Activated naive CD4-positive, alpha-beta T cell treated with anti-CD3 and anti-CD28 coated beads, Interleukin-2, amount 50 U/mL, for 24 hours (primary cell): ENCODE measurements around the gene SCAF11.

Source experiments
- H3K27ac Mint-ChIP-seq: one replicate; pipeline ENCODE4 v1.8.0; 2021; ENCODE audit warnings: mild to moderate bottlenecking, mixed read lengths
- H3K27me3 Mint-ChIP-seq: one replicate; pipeline ENCODE4 v1.8.0; 2021; ENCODE audit warnings: mixed read lengths
- H3K36me3 Mint-ChIP-seq: one replicate; pipeline ENCODE4 v1.8.0; 2021; ENCODE audit warnings: mixed read lengths
- H3K4me1 Mint-ChIP-seq: one replicate; pipeline ENCODE4 v1.8.0; 2021; ENCODE audit warnings: mixed read lengths
- H3K4me3 Mint-ChIP-seq: one replicate; pipeline ENCODE4 v1.8.0; 2021; ENCODE audit warnings: mild to moderate bottlenecking, mixed read lengths
- H3K9me3 Mint-ChIP-seq: one replicate; pipeline ENCODE4 v1.8.0; 2021; ENCODE audit warnings: mixed read lengths

The SCAF11 gene

GRCh38 chr12:45966486-45966885, 23.9 kb downstream of the SCAF11 start:
- H3K9me3 Mint-ChIP-seq, result no peaks in the 10 kb centered on the region
- no peak overlapping the region for H3K27ac Mint-ChIP-seq
- H3K4me1 Mint-ChIP-seq, result peaks cover 80% of the 10 kb centered on the region
- peaks cover 23% of the 10 kb centered on the region for H3K36me3 Mint-ChIP-seq
- peak overlapping the region; percentile 5 for H3K4me3 Mint-ChIP-seq
- H3K27me3 Mint-ChIP-seq, result no peaks in the 10 kb centered on the region

- Mint-ChIP-seq H3K27me3 (no peaks in the 10 kb centered on the region), H3K4me3 (no peak overlapping the region), H3K36me3 (peaks cover 28% of the 10 kb centered on the region), H3K4me1 (peaks cover 79% of the 10 kb centered on the region), H3K9me3 (no peaks in the 10 kb centered on the region), H3K27ac (peak overlapping the region; percentile 36)
These were observed 27.6 kb downstream of the SCAF11 start for GRCh38 chr12:45962553-45963325.

GRCh38 chr12:45959728-45960127, 30.6 kb downstream of the SCAF11 start:
- Mint-ChIP-seq H3K4me3 (no peak overlapping the region), H3K9me3 (no peaks in the 10 kb centered on the region), H3K27me3 (no peaks in the 10 kb centered on the region), H3K27ac (peak overlapping the region; percentile 43), H3K4me1 (peaks cover 66% of the 10 kb centered on the region), H3K36me3 (peaks cover 21% of the 10 kb centered on the region)

GRCh38 chr12:45959025-45959424, 31.3 kb downstream of the SCAF11 start:
- Mint-ChIP-seq H3K27ac (no peak overlapping the region), H3K4me3 (no peak overlapping the region), H3K27me3 (no peaks in the 10 kb centered on the region), H3K9me3 (no peaks in the 10 kb centered on the region), H3K36me3 (peaks cover 18% of the 10 kb centered on the region), H3K4me1 (peaks cover 62% of the 10 kb centered on the region)

GRCh38 chr12:45948546-45948945, 41.8 kb downstream of the SCAF11 start:
- peaks cover 24% of the 10 kb centered on the region for H3K4me1 Mint-ChIP-seq
- peaks cover 16% of the 10 kb centered on the region for H3K36me3 Mint-ChIP-seq
- no peak overlapping the region for H3K4me3 Mint-ChIP-seq
- no peaks in the 10 kb centered on the region for H3K27me3 Mint-ChIP-seq
- H3K27ac Mint-ChIP-seq, result peak overlapping the region; percentile 48
- H3K9me3 Mint-ChIP-seq, result no peaks in the 10 kb centered on the region

GRCh38 chr12:45946435-45946834, 43.9 kb downstream of the SCAF11 start:
- no peaks in the 10 kb centered on the region for H3K27me3 Mint-ChIP-seq
- peak overlapping the region; percentile 4 for H3K27ac Mint-ChIP-seq
- H3K4me3 Mint-ChIP-seq, result no peak overlapping the region
- H3K36me3 Mint-ChIP-seq, result peaks cover 25% of the 10 kb centered on the region
- peaks cover 26% of the 10 kb centered on the region for H3K4me1 Mint-ChIP-seq
- H3K9me3 Mint-ChIP-seq, result no peaks in the 10 kb centered on the region

- Mint-ChIP-seq H3K4me3 (no peak overlapping the region), H3K9me3 (no peaks in the 10 kb centered on the region), H3K4me1 (peaks cover 27% of the 10 kb centered on the region), H3K27me3 (no peaks in the 10 kb centered on the region), H3K27ac (peak overlapping the region; percentile 75), H3K36me3 (peaks cover 35% of the 10 kb centered on the region)
These were observed 45.6 kb downstream of the SCAF11 start for GRCh38 chr12:45944771-45945170.

GRCh38 chr12:45939759-45940158, 50.6 kb downstream of the SCAF11 start:
- Mint-ChIP-seq H3K27ac (no peak overlapping the region), H3K36me3 (peaks cover 30% of the 10 kb centered on the region)

GRCh38 chr12:45938566-45938965, 51.8 kb downstream of the SCAF11 start:
- Mint-ChIP-seq H3K9me3 (no peaks in the 10 kb centered on the region), H3K4me1 (peaks cover 23% of the 10 kb centered on the region), H3K4me3 (no peak overlapping the region), H3K27ac (peak overlapping the region; percentile 59), H3K27me3 (no peaks in the 10 kb centered on the region), H3K36me3 (peaks cover 25% of the 10 kb centered on the region)

More at GRCh38 chr12:45939759-45940158, 50.6 kb downstream of the SCAF11 start:
- no peaks in the 10 kb centered on the region for H3K9me3 Mint-ChIP-seq
- no peak overlapping the region for H3K4me3 Mint-ChIP-seq
- H3K4me1 Mint-ChIP-seq, result peaks cover 30% of the 10 kb centered on the region
- H3K27me3 Mint-ChIP-seq, result no peaks in the 10 kb centered on the region

- H3K27me3 Mint-ChIP-seq, result no peaks in the 10 kb centered on the region
- H3K4me1 Mint-ChIP-seq, result peaks cover 15% of the 10 kb centered on the region
- no peak overlapping the region for H3K4me3 Mint-ChIP-seq
- peak overlapping the region; percentile 70 for H3K27ac Mint-ChIP-seq
- H3K9me3 Mint-ChIP-seq, result no peaks in the 10 kb centered on the region
- H3K36me3 Mint-ChIP-seq, result peaks cover 10% of the 10 kb centered on the region
These were observed 55.4 kb downstream of the SCAF11 start for GRCh38 chr12:45934956-45935355.

GRCh38 chr12:45933504-45933903, 56.9 kb downstream of the SCAF11 start:
- Mint-ChIP-seq H3K27me3 (no peaks in the 10 kb centered on the region), H3K4me3 (no peak overlapping the region), H3K27ac (no peak overlapping the region), H3K36me3 (peaks cover 9% of the 10 kb centered on the region), H3K9me3 (no peaks in the 10 kb centered on the region), H3K4me1 (peaks cover 15% of the 10 kb centered on the region)

GRCh38 chr12:45930369-45930768, 60.0 kb downstream of the SCAF11 start:
- no peaks in the 10 kb centered on the region for H3K27me3 Mint-ChIP-seq
- H3K36me3 Mint-ChIP-seq, result peaks cover 13% of the 10 kb centered on the region
- H3K4me3 Mint-ChIP-seq, result no peak overlapping the region
- H3K27ac Mint-ChIP-seq, result no peak overlapping the region
- no peaks in the 10 kb centered on the region for H3K9me3 Mint-ChIP-seq
- H3K4me1 Mint-ChIP-seq, result no peaks in the 10 kb centered on the region

- Mint-ChIP-seq H3K9me3 (no peaks in the 10 kb centered on the region), H3K27ac (peak overlapping the region; percentile 63), H3K36me3 (peaks cover 16% of the 10 kb centered on the region), H3K4me3 (no peak overlapping the region), H3K27me3 (no peaks in the 10 kb centered on the region), H3K4me1 (no peaks in the 10 kb centered on the region)
These were observed 62.1 kb downstream of the SCAF11 start for GRCh38 chr12:45928309-45928708.

GRCh38 chr12:45918818-45919217, 71.6 kb downstream of the SCAF11 start:
- Mint-ChIP-seq H3K4me3 (no peak overlapping the region), H3K27ac (no peak overlapping the region), H3K4me1 (no peaks in the 10 kb centered on the region), H3K27me3 (no peaks in the 10 kb centered on the region), H3K36me3 (peaks cover 10% of the 10 kb centered on the region), H3K9me3 (no peaks in the 10 kb centered on the region)

GRCh38 chr12:45915405-45915804, 75.0 kb downstream of the SCAF11 start:
- H3K9me3 Mint-ChIP-seq, result no peaks in the 10 kb centered on the region
- no peak overlapping the region for H3K4me3 Mint-ChIP-seq
- peak overlapping the region; percentile 19 for H3K27ac Mint-ChIP-seq
- no peaks in the 10 kb centered on the region for H3K4me1 Mint-ChIP-seq
- H3K27me3 Mint-ChIP-seq, result no peaks in the 10 kb centered on the region
- H3K36me3 Mint-ChIP-seq, result peaks cover 2% of the 10 kb centered on the region

GRCh38 chr12:45914090-45914489, 76.3 kb downstream of the SCAF11 start:
- Mint-ChIP-seq H3K4me3 (no peak overlapping the region), H3K36me3 (peaks cover 4% of the 10 kb centered on the region), H3K27ac (no peak overlapping the region), H3K27me3 (no peaks in the 10 kb centered on the region), H3K4me1 (no peaks in the 10 kb centered on the region), H3K9me3 (no peaks in the 10 kb centered on the region)

- H3K9me3 Mint-ChIP-seq, result no peaks in the 10 kb centered on the region
- no peak overlapping the region for H3K4me3 Mint-ChIP-seq
- no peaks in the 10 kb centered on the region for H3K27me3 Mint-ChIP-seq
- no peak overlapping the region for H3K27ac Mint-ChIP-seq
- no peaks in the 10 kb centered on the region for H3K4me1 Mint-ChIP-seq
- H3K36me3 Mint-ChIP-seq, result peaks cover 3% of the 10 kb centered on the region
These were observed 76.7 kb downstream of the SCAF11 start for GRCh38 chr12:45913631-45914030.
